Mammary epithelial cell (primary cell): ENCODE measurements around the gene MSMP.

Source experiments
- CTCF ChIP-seq, 2 donors: IDR thresholded peaks in 1 of 2; conservative IDR thresholded peaks in 1 of 2; 2 replicates each; pipeline ENCODE4 v1.5.1; 2011 to 2012; ENCODE audit warnings: inconsistent platforms in 2 of 2, low read length in 2 of 2, mild to moderate bottlenecking in 2 of 2, control low read depth in 1 of 2, low read depth in 1 of 2; ENCODE audit not compliant: insufficient read depth in 1 of 2; ENCODE audit errors: extremely low read depth in 1 of 2
- EZH2 ChIP-seq: IDR thresholded peaks from 2 replicates; pipeline ENCODE4 v1.6.1; 2012; ENCODE audit warnings: low read length, inconsistent platforms, borderline replicate concordance

- TF ChIP-seq EZH2 (no peak), CTCF (conservative IDR thresholded peaks at IDR 0.05 in 1 of 2, IDR thresholded peaks at IDR 0.05 in 1 of 2; ENCODE audit: extremely low read depth in 1 of 2, insufficient read depth in 1 of 2, low read depth in 1 of 2, low read length in 2 of 2) (no peak)
Measured at GRCh38 chr9:35795695-35796094, 41.6 kb upstream of the MSMP start.
